Loucy (cell line): ENCODE results near the gene SAMD4B.

Experiments
- H2AFZ ChIP-seq: fragments of 200-600 bp; sonication (generic); 2 replicates; pipeline ENCODE4 v1.6.0; 2016; ENCODE audit warnings: antibody characterized with exemption, mild to moderate bottlenecking, low read length, moderate library complexity
- H3F3A ChIP-seq: fragments of 200-600 bp; 2 replicates; pipeline ENCODE4 v1.6.0; 2016; ENCODE audit warnings: antibody characterized with exemption, low read depth, mild to moderate bottlenecking
- H3K27me3 ChIP-seq: fragments of 200-600 bp; sonication (generic); 2 replicates; pipeline ENCODE4 v1.6.1; 2014; ENCODE audit warnings: low read length, mild to moderate bottlenecking; ENCODE audit not compliant: insufficient read depth, poor library complexity, severe bottlenecking
- H3K36me3 ChIP-seq: fragments of 200-600 bp; sonication (generic); 2 replicates; pipeline ENCODE4 v1.6.1; 2016; ENCODE audit warnings: low read length; ENCODE audit not compliant: insufficient read depth
- H3K4me1 ChIP-seq: fragments of 200-600 bp; sonication (generic); 2 replicates; pipeline ENCODE4 v1.5.1; 2014; ENCODE audit warnings: low read length, mild to moderate bottlenecking; ENCODE audit not compliant: insufficient read depth, poor library complexity, severe bottlenecking
- H3K4me2 ChIP-seq: fragments of 200-600 bp; sonication (generic); 2 replicates; pipeline ENCODE4 v1.6.0; 2014; ENCODE audit warnings: antibody characterized with exemption, low read length, low read depth, mild to moderate bottlenecking; ENCODE audit not compliant: poor library complexity, severe bottlenecking
- H3K4me3 ChIP-seq: fragments of 200-600 bp; sonication (generic); 2 replicates; pipeline ENCODE4 v1.5.1; 2014; ENCODE audit warnings: low read length, mild to moderate bottlenecking, mixed read lengths; ENCODE audit not compliant: poor library complexity, severe bottlenecking
- H3K79me2 ChIP-seq: fragments of 200-600 bp; sonication (generic); 2 replicates; pipeline ENCODE4 v1.6.1; 2014; ENCODE audit warnings: low read length; ENCODE audit not compliant: insufficient read depth
- H3K9ac ChIP-seq: fragments of 200-600 bp; sonication (generic); 2 replicates; pipeline ENCODE4 v1.6.0; 2014; ENCODE audit warnings: mild to moderate bottlenecking, low read depth, low read length, moderate library complexity; ENCODE audit not compliant: poor library complexity, severe bottlenecking
- H3K9me2 ChIP-seq: fragments of 200-600 bp; sonication (generic); replicated peaks from 2 replicates; pipeline ENCODE4 v1.6.1; 2016; ENCODE audit warnings: low read depth, low read length, mixed read lengths
- H3K9me3 ChIP-seq: fragments of 200-600 bp; sonication (generic); 2 replicates; pipeline ENCODE4 v1.6.1; 2014; ENCODE audit warnings: mild to moderate bottlenecking, antibody characterized with exemption, low read length, low read depth; ENCODE audit not compliant: insufficient read depth
- H4K20me1 ChIP-seq: fragments of 200-600 bp; sonication (generic); 2 replicates; pipeline ENCODE4 v1.6.0; 2014; ENCODE audit warnings: antibody characterized with exemption, low read length, mild to moderate bottlenecking; ENCODE audit not compliant: insufficient read depth, poor library complexity, severe bottlenecking
- EZH2phosphoT487 ChIP-seq: fragments of 200-600 bp; IDR thresholded peaks from 2 replicates; pipeline ENCODE4 v1.6.1; 2018; ENCODE audit warnings: antibody characterized with exemption, mild to moderate bottlenecking, moderate library complexity, borderline replicate concordance
- TF ChIP-seq, protein P1 (sequence below): fragments of 200-600 bp; sonication (generic); conservative IDR thresholded peaks from 2 replicates; pipeline ENCODE4 v1.5.1; 2014; ENCODE audit warnings: mild to moderate bottlenecking, antibody characterized with exemption, low read length

The SAMD4B gene

DNA sequence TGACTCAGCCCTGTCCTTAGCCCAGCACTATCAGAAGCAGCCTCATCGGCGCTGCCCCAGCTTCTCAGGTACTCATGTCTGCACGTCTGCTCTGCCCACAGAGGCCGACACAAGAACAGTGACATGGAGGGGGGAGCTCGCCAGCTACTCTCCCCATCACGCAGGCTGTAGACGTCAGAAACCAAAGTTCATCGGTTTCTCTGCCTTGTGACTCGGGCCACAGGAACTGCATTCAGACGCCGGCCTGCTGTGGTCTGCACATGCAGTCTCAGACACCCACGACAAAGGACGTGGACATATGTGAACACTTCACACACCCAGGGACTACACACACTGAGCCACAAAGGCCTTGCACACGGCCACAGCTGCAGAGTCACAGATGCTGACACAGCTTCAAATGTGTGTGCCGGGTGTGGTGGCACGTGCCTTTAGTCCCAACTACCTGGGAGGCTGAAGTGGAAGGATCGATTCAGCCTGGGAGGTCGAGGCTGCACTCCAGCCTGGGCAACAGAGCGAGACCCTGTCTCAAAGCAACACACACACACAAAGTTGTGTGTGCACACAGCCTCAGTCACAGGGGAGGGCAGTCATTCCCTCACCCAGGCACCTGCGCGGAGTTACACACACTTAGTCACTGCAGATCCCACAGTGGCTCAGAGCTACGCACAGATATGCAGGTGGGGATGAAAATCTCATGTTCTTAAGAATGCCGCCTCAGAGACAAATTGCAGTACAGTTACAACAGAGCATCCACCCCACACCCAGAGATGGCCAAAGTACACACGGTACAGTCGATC, 59.5 kb downstream of the SAMD4B start:
- H3K9me2 ChIP-seq, result no peaks in the 10 kb centered on the region
- peak overlapping the region; percentile 66 for H3K4me3 ChIP-seq
- H3K9me3 ChIP-seq, result no peaks in the 10 kb centered on the region
- TF ChIP-seq, protein P1, sequence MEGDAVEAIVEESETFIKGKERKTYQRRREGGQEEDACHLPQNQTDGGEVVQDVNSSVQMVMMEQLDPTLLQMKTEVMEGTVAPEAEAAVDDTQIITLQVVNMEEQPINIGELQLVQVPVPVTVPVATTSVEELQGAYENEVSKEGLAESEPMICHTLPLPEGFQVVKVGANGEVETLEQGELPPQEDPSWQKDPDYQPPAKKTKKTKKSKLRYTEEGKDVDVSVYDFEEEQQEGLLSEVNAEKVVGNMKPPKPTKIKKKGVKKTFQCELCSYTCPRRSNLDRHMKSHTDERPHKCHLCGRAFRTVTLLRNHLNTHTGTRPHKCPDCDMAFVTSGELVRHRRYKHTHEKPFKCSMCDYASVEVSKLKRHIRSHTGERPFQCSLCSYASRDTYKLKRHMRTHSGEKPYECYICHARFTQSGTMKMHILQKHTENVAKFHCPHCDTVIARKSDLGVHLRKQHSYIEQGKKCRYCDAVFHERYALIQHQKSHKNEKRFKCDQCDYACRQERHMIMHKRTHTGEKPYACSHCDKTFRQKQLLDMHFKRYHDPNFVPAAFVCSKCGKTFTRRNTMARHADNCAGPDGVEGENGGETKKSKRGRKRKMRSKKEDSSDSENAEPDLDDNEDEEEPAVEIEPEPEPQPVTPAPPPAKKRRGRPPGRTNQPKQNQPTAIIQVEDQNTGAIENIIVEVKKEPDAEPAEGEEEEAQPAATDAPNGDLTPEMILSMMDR, result no peak
- no peak for TF ChIP-seq EZH2phosphoT487
- peaks cover 4% of the 10 kb centered on the region for H3F3A ChIP-seq
- H3K36me3 ChIP-seq, result no peaks in the 10 kb centered on the region
- H3K9ac ChIP-seq, result peak overlapping the region; percentile 79
- peaks cover 46% of the 10 kb centered on the region for H3K4me1 ChIP-seq
- no peaks in the 10 kb centered on the region for H3K27me3 ChIP-seq
- H4K20me1 ChIP-seq, result no peaks in the 10 kb centered on the region
- H3K4me2 ChIP-seq, result peak overlapping the region; percentile 75
- H2AFZ ChIP-seq, result peak overlapping the region; percentile 67; the same call in 1 of the 2 replicates
- no peaks in the 10 kb centered on the region for H3K79me2 ChIP-seq

DNA sequence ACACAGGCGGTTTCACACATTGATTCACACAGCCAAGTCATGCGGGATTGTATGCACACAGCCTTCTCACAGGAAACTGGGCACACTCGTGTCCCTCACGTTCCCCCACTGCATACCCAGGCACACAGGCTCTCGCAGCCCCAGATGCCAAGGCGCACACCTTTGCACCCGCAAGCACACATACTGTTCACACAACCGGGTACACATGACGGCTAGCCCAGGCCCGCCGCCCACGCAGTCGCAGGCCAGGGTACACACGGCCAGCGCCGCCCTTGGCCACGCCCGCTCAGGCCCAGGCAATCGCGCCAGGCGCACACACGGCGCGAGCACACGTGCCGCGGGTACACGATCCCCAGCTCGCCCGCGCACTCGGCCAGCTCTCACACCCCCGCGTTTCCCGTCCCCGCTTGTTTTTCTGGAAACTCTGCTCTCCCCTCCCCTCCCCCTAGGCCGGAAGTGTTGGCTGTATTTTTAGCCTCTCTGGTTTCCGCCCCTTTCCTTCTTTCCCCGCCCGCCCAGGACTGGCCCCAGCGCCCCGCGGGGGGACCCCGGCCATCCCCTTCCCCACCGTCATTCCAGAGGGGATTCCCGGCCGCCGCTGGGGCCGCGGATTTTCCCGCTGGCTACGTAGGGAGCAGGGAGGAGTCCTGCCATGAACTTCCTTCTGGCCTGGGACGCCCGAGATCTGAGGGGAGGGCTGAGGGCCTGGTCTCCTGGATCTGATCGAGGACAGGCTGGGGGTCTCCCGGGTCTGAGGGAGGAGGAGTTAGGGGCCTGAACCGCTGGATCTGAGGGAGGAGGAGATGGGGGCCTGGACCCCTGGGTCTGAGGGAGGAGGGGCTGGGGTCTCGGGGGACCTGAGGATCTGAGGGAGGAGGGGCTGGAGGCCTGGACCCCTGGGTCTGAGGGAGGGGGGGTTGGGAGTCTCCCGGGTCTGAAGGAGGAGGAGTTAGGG, 60.4 kb downstream of the SAMD4B start:
- Histone ChIP-seq H2AFZ (peak overlapping the region; percentile 67), H4K20me1 (peaks cover 9% of the 10 kb centered on the region), H3K9me2 (no peaks in the 10 kb centered on the region), H3K36me3 (no peaks in the 10 kb centered on the region), H3K4me3 (peak overlapping the region; percentile 66), H3K9ac (peak overlapping the region; percentile 79), H3K79me2 (peaks cover 7% of the 10 kb centered on the region), H3K4me1 (peaks cover 46% of the 10 kb centered on the region), H3K9me3 (no peaks in the 10 kb centered on the region), H3F3A (peaks cover 3% of the 10 kb centered on the region), H3K27me3 (no peaks in the 10 kb centered on the region), H3K4me2 (peak overlapping the region; percentile 75)
- TF ChIP-seq, protein P1, result no peak
- no peak for TF ChIP-seq EZH2phosphoT487

DNA sequence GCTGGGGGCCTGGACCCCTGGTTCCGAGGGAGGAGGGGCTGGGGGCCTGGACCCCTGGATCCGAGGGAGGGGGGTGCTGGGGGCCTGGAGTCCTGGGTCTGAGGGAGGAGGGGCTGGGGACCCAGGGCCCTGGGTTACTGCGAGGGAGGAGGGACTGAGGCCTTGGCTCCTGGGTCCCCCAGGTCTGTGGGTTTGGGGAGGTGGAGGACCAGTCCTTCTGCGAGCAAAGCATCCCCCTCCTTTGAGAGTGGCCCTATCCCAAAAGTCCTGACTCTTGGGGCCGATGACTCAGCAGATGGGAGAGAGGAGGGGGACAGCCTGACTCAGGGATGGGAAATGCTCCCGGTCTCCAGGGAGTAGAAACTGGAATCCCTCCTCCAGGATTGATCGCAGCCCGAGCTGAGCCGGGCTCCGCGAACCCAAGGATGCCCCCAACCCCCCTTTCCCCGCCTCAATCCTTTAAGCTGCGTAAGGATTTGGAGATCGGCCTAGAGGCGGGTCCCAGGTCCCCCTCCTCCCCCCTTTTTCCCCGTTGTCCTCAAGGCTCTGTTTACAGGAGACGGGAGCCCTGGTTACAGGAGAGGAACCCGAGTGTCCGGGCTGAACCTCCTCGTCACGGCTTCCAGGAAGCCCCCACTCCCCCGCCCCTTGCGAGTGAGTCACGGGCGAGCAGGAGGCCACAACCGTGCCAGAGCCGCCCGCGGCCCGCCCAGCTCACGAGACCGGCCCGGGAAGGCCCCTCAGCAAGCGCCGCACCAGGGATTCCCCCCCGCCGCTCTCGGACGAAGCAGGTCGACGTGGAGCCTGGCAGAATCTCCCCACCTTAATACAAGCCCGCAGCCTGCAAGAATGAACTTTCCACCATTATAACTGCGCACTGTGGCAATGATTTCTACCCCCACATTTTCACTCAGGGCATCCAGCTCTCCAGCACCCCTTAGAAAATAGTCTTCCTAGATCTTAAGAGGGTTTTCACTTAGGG, 61.4 kb downstream of the SAMD4B start:
- no peak for TF ChIP-seq EZH2phosphoT487
- TF ChIP-seq, protein P1, result no peak
- peak overlapping the region; percentile 79 for H3K9ac ChIP-seq
- no peak overlapping the region for H2AFZ ChIP-seq
- peak overlapping the region; percentile 75 for H3K4me2 ChIP-seq
- H3K36me3 ChIP-seq, result no peaks in the 10 kb centered on the region
- no peaks in the 10 kb centered on the region for H3K27me3 ChIP-seq
- H3K79me2 ChIP-seq, result peaks cover 17% of the 10 kb centered on the region
- H3F3A ChIP-seq, result peaks cover 3% of the 10 kb centered on the region
- peak overlapping the region; percentile 66 for H3K4me3 ChIP-seq
- no peaks in the 10 kb centered on the region for H3K9me3 ChIP-seq
- H4K20me1 ChIP-seq, result peaks cover 19% of the 10 kb centered on the region
- peaks cover 42% of the 10 kb centered on the region for H3K4me1 ChIP-seq
- H3K9me2 ChIP-seq, result no peaks in the 10 kb centered on the region
